HG03558 (cell line): Measurements from ENCODE around the gene CA10.

ENCODE experiments used
- ATAC-seq: cut with Tn5 transposase; IDR thresholded peaks from one replicate; pipeline ENCODE4 v1.9.1; 2021; ENCODE audit warnings: moderate number of reproducible peaks; ENCODE audit not compliant: unreplicated experiment; ENCODE audit errors: extremely low read depth

Gene CA10

DNA sequence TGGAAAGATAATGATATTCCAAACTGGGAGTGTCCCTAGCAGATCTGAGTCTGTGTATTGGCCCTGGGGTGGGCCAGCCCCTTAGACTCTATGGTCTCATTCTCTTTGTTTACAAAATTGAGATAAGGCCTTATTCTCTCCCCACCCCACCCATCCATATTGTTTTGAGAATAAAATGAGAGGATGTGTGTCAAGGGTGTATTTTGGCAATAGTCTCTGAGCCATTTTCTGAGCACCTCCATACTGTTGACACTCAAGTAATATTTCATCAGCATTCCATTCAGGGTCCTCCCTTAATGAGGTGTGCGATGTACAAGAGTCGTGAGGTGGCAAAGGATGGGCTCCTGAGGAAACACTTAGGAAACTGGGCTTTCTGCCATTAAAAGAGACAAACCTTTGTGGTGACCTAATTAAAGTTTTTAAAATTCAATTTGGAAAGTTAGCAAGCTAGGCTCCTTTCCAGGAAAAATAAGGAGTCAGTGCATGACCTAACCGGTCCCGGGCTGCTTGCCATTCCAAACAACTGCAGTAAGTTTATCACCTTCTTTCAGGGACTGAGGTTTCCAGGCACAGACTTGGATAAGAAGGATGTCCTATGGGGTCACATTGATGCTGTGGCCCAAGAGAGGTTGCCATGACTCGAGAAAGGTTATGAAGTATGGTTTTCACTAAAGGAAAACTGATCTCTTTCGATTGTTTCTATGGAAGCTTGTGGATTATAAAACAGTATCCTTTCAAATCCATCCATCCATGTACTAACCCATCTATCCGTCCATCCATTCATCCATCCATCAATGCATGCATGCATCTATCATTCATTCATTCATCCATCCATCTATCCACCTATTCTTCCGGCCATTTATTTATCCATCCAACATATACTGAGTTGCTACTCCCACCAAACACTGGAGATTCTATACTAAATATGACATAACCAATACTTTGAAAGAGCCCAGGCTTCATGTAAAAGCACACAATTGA lies 454.9 kb downstream of the CA10 start:
- ATAC-seq: no peak

DNA sequence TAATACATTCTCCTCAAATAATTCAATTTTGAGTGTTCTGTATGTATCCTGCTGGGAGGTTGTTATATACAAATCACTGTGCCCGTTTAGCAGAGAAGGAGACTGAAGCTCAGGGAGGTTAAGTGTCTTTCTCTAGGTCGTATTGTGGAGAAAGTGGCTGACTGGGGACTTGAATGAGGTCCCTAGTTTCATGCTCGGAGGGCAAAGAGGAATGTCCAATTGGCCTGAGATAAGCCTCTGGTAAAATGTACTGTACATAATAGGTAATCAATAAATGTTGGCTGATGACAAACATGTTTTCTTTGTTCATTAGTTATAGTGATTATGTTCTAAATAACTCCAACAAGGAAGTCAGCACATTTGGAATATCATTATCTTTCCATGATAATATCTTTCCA lies 455.6 kb downstream of the CA10 start:
- no peak for ATAC-seq

DNA sequence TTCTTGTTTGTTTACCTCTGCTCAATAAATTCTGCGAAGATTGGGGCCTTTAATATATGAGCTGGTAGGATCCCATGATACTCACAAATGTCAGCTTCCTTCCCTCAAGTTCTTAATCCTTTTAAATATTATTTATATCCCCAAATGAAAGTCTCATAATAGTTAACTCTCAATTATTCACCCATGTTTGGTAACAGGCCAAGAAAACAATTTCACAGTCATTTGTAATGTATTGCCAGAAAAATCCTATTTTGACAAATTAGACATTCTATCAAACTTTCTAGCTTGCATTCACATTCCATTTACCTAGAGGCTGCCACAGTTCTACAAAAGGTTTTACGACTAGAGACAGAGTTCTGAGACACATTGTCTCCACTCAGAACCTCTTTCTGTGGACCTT lies 457.0 kb downstream of the CA10 start:
- ATAC-seq: no peak

- ATAC-seq: no peak
These were observed 458.3 kb downstream of the CA10 start for GRCh38 chr17:51700011-51700760.

DNA sequence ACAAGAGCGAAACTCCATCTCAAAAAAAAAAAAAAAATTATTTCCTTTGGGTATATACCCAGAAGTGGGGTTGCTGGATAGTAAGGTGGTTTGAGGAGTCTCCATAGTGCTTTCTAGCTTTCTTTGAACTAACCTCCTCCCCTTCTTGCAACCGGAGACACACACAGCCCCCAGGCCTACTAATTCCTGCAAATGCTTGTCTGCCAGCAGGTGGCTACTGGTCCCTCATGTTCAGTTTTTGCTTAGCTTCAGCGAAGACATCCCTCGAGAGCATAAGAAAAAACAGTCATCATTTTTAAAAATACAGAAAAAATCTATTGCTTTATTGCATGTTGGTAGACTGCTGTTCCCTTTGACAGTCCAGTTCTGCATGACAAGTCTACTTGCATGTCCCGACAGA lies 459.2 kb downstream of the CA10 start:
- ATAC-seq: no peak

DNA sequence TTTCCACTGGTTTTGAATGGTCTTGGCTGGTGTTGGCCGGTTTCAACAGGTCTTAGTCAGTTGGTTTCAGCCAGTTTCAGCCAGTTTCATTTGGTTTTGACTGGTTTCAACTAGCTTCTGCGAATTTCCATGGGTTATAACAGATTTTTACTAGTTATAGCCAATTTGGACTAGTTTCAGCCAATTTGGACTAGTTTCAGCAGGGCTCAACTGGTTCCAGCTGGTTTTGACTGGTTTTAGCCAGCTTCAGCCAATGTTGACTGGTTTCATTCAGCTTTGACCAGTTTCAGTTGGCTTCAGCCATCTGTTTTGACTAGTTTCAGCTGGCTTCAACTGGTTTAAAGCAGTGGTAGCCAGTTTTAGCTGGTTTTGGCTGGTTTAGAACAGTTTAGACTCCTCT lies 465.6 kb downstream of the CA10 start:
- ATAC-seq: no peak

DNA sequence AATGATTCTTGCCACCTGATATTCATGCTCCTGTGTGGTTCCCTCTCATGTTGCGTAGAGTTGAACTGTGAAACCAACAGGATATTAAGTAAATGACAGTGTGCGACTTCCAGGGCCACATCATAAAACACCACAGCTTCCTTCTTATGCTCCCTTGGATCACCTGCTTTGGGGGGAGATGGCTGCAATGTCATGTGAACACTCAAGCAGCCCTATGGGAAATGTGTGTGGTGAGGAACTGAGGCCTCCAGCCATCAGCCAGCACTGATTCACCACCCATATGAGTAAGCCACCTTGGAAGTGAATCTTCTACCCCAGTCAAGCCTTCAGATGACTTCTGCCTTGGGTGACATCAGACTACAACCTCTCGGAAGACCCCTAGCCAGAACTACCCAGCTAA lies 470.6 kb downstream of the CA10 start:
- ATAC-seq: no peak

DNA sequence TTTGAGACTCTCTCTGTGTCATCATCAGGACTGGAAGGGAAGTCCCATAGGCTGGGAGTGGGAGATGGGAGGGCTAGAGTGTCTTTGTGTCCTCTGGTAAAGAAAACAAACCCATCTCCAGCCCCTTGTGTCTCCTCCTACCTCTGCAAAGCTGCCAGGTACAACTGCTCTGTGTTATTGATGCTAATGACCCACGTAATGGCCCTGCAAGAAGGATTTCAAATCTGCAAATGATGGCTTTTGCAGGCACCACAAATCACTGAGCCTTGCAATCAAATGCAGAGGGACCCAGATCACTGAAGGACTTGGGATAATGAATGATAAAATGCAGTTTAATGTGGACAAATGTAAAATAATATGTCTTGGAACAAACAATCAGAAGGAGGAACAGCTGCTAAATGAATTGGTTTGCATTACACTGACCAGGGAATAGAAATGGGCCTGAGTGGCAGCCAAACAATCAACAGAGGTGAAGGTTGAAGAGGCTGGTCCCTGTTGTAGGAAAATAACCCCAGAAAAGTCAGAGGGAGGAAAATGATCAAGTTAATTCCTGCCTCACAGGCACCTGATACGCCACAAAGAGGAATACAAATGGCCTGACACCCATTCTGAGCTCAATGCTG lies 473.1 kb downstream of the CA10 start:
- ATAC-seq: no peak

DNA sequence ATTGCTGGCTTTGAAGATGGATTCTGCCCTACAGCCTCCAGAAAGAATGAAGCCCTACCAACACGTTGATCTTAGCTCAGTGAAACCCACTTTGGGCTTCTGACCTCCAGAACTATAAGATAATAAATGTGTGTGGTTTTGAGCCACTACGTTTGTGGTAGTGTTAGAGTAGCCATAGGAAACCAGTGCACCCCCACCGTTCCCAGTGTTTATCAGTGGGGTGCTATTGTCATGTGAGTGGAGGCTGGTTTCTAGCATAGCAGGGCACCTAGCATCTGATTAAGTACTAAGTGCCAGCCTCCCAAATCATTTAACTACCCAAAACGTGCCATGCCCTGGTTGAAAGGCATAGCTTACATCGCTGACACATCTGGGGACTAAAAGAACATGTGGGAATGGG lies 474.3 kb downstream of the CA10 start:
- no peak for ATAC-seq

- no peak for ATAC-seq
These were observed 475.2 kb downstream of the CA10 start for GRCh38 chr17:51683291-51683690.

- ATAC-seq: no peak
These were observed 476.4 kb downstream of the CA10 start for GRCh38 chr17:51682115-51682514.

DNA sequence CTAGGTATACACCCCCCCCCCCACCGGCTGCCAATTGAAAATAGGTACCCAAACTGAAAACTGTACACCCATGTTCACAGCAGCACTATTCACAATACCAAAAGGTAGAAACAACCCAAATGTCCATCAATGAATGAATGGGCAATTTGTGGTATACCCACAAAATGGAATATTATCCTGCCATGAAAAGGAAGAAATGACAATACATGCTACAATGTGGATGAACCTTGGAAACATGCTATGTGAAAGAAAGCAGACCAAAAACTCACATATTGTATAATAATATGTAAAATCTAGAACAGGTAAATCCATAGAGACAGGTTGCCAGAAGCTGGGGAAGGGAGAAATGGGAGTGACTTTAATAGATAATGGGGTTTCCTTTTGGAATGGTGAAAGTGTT lies 480.6 kb downstream of the CA10 start:
- ATAC-seq: no peak

- ATAC-seq: no peak
These were observed 481.6 kb downstream of the CA10 start for GRCh38 chr17:51676691-51677487.

- ATAC-seq: no peak
These were observed 483.8 kb downstream of the CA10 start for GRCh38 chr17:51674579-51675255.

GRCh38 chr17:51673070-51673469 lies 485.4 kb downstream of the CA10 start:
- no peak for ATAC-seq

GRCh38 chr17:51672065-51672464 lies 486.4 kb downstream of the CA10 start:
- ATAC-seq: no peak

- no peak for ATAC-seq
These were observed 487.6 kb downstream of the CA10 start for GRCh38 chr17:51670899-51671298.

- no peak for ATAC-seq
These were observed 489.6 kb downstream of the CA10 start for GRCh38 chr17:51668963-51669246.

- ATAC-seq: no peak
These were observed 490.2 kb downstream of the CA10 start for GRCh38 chr17:51668155-51668962.
